GM15510 (cell line): Measurements from ENCODE around the gene SGK1.

Source experiments
- POLR2A ChIP-seq: IDR thresholded peaks from 3 replicates; pipeline ENCODE4 v1.6.1; 2011; ENCODE audit warnings: borderline replicate concordance; ENCODE audit not compliant: insufficient read length; ENCODE audit errors: extremely low read depth

SGK1 gene

DNA sequence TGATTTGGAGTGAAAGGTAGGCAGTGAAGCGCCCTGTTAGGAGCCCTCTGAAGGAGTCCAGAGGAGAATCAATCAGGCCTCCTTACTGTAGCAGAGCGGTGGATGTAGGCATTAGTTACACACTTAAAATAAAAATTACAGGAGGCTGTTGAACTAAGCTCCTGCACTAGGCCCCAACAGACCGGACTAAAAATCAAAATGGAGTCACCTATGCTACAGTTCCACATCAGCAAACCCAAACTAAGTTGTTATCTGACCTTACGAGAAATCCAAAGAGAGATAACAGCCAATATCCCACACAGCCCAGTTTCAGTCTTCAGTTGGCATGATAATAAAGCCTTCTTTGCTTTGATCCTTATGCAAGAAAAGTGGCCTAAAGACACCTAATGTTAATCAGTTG lies 26.8 kb downstream of the SGK1 start:
- TF ChIP-seq POLR2A: no peak

DNA sequence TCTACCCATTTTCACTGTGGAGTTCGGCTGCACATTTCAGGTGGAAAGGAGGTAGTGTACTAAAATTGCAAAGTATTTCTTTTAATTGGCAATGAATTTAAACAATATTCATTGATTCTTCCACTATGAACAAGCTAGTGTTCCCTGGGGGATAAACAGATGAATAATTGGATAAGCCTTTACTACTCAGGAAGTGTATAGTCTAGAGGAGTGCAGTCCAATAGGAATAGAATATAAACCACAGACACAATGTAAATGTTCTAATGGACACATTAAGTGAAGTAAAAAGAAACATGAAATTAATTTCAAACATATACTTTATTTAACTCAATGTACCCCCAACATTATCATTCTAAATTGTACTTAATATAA lies 28.7 kb downstream of the SGK1 start:
- TF ChIP-seq POLR2A: no peak

DNA sequence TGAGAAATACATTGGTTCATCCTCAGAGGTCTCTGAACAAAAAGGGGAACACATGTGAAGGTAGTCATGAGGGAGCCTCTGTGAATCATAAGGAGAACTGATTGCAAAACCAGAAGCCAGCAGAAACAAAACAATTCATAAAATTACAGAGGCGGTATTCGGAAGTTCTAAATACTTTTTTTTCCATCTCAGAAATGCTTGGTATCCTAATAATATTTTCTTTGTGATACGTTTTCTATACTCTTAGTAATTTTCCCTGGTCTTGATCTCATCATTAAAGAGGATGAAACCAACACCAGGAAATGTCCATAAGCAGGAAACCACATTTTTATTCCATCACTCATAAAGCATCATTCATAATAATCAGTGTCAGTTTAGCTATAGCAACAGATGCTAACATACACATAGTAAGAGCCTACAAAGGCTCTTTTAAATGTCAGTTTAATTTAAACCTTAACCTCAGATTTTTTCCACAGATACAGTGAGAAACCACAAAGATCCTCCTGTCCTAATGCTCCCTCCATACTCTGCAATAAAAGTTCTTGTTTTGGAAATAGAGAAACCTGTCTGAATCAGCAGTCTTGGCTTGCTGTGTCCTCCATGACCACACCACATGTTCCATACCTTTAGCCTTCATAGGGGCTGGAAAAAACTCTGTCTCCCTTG lies 29.2 kb downstream of the SGK1 start:
- no peak for TF ChIP-seq POLR2A

GRCh38 chr6:134287859-134288537 lies 29.9 kb downstream of the SGK1 start:
- no peak for TF ChIP-seq POLR2A

- TF ChIP-seq POLR2A: no peak
Observed at GRCh38 chr6:134282816-134283215, 35.1 kb downstream of the SGK1 start.

DNA sequence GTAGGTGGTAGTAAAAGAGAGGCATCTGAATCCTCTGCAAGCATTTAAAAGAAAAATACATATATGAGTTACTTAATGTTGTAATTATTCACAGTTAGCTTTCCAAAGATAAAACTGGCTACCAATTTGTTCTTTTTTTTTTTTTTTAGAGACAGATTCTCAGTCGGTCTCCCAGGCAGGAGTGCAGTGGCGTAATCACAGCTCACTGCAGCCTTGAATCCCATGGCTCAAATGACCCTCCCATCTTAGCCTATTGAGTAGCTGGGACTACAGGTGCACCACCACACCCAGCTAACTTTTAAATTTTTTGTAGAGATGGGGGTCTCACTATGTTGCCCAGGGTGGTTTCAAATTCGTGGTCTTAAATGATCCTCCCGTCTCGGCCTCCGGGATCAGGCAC lies 36.5 kb downstream of the SGK1 start:
- TF ChIP-seq POLR2A: no peak

GRCh38 chr6:134278000-134278399 lies 39.9 kb downstream of the SGK1 start:
- no peak for TF ChIP-seq POLR2A

GRCh38 chr6:134272374-134272773 lies 45.5 kb downstream of the SGK1 start:
- TF ChIP-seq POLR2A: no peak

DNA sequence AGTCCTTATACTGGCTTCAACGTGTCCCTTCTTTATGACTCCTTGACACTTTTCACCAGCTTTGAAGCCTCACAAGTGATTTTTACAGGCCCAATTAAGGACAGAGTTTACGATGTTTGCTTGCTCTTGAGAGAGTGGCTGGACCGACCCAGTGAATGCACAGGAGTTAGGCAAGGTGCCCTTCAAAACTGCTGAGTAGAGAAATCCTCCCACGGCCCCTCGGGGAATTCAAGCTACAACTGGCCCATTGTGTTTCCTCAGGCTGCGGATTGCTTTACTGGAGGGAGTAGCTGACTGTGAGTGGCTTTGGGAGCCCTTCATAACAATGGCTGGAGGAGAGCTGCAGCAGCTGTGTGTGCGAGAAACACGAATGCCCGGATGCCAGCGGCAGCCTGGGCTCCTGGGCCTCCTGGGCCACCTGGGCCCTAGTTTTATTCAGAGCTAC lies 50.0 kb downstream of the SGK1 start:
- no peak for TF ChIP-seq POLR2A

DNA sequence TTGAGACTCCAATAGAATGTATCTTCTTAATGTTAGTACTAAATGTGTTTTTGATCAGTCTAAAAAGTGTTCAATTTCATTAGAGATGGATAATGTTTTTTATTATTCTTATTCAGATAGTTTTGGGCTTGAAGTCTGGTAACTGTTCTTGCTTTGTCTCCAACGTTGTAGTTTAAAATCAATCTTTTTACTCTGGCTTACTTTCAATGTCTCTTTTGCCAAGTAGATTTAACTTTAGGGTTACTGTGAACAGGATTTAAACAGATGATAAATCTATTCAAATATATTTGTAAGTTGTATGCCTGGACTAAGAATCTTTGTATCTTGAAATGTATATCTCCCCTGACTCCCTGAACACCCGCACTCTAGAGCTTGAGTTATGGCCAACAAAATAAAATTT lies 51.1 kb downstream of the SGK1 start:
- TF ChIP-seq POLR2A: no peak

DNA sequence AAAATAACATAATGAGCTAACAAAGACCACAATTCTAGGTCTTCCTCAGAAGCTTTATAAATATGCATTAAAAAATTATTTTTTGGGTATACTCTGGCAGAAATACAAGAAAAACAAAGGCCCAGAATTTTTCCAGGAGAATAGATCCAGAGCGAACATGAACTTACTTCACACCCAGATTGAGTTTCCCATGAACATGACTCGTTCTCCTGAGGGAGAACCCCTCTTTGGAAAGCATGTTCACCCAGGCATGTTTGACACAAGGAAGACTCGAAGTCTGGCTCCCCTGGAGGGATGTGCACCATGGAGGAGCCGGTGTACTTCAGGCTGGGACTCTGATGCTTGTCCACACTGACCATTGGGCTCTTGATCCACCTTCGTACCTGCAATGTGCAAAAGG lies 56.1 kb downstream of the SGK1 start:
- no peak for TF ChIP-seq POLR2A

GRCh38 chr6:134258849-134259306 lies 59.0 kb downstream of the SGK1 start:
- TF ChIP-seq POLR2A: no peak

DNA sequence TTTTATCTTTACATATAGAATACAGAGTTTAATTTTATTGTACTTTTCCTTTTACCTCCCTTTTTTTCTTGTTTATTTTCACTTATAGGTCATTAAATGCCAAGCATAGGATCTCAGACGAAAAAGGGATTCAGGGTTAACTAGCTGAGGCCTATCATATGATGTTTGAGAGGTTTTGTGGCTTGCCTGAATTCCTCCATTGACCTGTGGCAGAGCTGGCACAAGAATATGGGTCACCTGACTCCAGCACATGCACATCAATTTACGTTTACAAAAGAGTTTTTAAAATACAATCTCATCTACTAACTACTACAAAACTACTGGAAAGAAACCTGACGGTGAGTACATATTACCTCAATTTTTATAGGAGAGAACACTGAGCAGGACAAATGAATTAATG lies 60.4 kb downstream of the SGK1 start:
- no peak for TF ChIP-seq POLR2A

- TF ChIP-seq POLR2A: no peak
Observed at GRCh38 chr6:134256862-134257261, 61.0 kb downstream of the SGK1 start.

DNA sequence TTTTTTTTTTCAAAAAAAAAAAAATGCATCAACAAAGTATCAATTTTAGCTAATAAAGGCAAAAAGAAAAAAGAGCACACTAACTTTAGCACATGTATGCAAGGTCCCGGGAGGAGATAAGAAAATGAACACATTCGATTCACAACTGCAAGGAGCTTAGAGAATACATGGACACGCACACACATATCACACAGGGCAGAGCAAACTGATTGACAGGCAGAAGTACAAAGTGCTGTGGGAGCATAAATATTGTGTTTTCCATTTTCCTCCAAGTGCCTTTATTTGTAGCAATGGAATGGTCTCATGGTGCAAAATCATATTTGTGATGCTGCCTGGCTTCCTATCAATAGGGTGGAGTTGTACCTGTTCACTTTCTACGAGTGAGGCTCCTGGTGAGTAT lies 63.8 kb downstream of the SGK1 start:
- no peak for TF ChIP-seq POLR2A

DNA sequence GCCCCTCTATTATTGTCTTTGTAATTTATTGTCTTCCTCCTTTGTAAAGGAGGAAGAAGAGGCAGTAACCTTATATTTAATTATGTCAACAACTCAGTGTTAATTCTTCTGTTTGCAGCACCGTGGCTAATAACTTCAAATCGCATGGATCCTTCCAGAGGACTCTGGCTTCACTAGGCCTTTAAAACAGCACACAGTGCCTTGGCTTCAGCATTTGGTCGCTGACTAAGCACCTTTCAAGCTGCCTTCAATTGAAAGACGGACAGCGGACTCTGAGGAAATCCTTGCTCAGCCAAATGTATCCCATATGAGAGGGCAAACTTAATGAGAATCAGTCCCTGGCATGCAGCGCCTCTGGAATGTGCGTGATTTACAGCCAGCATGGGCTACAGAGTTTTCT lies 64.2 kb downstream of the SGK1 start:
- no peak for TF ChIP-seq POLR2A
